Testis (tissue), 3 donors: ENCODE data around the gene FAM120A. TPM values are rescaled to one million over a fixed set of nuclear protein-coding genes. Genes with fewer than 3 reads are reported as not detected.

Experiments used
- DNase-seq: peaks from one replicate; pipeline ENCODE4 v3.0.0-alpha.2; 2019
- H3K27ac ChIP-seq, 2 donors: fragments of 200-600 bp; sonication (generic); one replicate each; pipeline ENCODE4 v1.5.1; 2019
- H3K27me3 ChIP-seq: fragments of 200-600 bp; sonication (generic); one replicate; pipeline ENCODE4 v1.5.1; 2019
- H3K36me3 ChIP-seq: fragments of 200-600 bp; sonication (generic); one replicate; pipeline ENCODE4 v1.5.1; 2017; ENCODE audit warnings: low read depth; ENCODE audit errors: missing control alignments
- H3K4me1 ChIP-seq: fragments of 200-600 bp; sonication (generic); one replicate; pipeline ENCODE4 v1.5.1; 2019
- H3K4me3 ChIP-seq, 2 donors: fragments of 200-600 bp; sonication (generic); one replicate each; pipeline ENCODE4 v1.5.1; 2017 to 2019
- H3K9me3 ChIP-seq: fragments of 200-600 bp; sonication (generic); one replicate; pipeline ENCODE4 v1.5.1; 2017
- CTCF ChIP-seq, 3 experiments: fragments of 450-650 bp in 2 of 3; fragments of 200-600 bp in 1 of 3; sonication (generic) in 1 of 3; IDR thresholded peaks; one replicate each; pipeline ENCODE4 v1.5.1; 2016 to 2019; ENCODE audit warnings: antibody characterized with exemption in 3 of 3, mild to moderate bottlenecking in 2 of 3, moderate library complexity in 1 of 3
- POLR2A ChIP-seq: fragments of 450-650 bp; IDR thresholded peaks from one replicate; pipeline ENCODE4 v1.6.1; 2017; ENCODE audit warnings: antibody characterized with exemption, mild to moderate bottlenecking, moderate library complexity
- WGBS, 2 donors: methylation state at CpG; one replicate each; pipeline ENCODE4 v1.1.5; 2018; 5-methylcytosine and 5-hydroxymethylcytosine counted together
- intact Hi-C: fragments of 100-400 bp; cut with DNase I; formaldehyde crosslinking; loops from one replicate; pipeline ENCODE4 v1.15.1; 2023; ENCODE audit warnings: low total_unique reads
- polyA plus RNA-seq: library from polyadenylated mRNA; stranded (reverse); fragments of 350-450 nt; fragmentation: Illumina TruSeq; extraction: RNeasy Lipid Tissue Mini Kit (QIAGEN cat#74804); gene quantifications from one replicate; pipeline ENCODE4 v1.2.3, GENCODE V29; 2014; ENCODE audit warnings: low read depth, low replicate concordance; ENCODE audit not compliant: insufficient read depth
- total RNA-seq, 2 donors: library from RNA; depleted of rRNA; stranded (reverse); fragments of >200 nt; gene quantifications; one replicate each; pipeline ENCODE4 v1.2.3, GENCODE V29; 2016

The FAM120A gene
- total and polyA plus RNA-seq, 3 donors from 2014 or later, result 39.3 to 81.5 (median 73.9) TPM

DNA sequence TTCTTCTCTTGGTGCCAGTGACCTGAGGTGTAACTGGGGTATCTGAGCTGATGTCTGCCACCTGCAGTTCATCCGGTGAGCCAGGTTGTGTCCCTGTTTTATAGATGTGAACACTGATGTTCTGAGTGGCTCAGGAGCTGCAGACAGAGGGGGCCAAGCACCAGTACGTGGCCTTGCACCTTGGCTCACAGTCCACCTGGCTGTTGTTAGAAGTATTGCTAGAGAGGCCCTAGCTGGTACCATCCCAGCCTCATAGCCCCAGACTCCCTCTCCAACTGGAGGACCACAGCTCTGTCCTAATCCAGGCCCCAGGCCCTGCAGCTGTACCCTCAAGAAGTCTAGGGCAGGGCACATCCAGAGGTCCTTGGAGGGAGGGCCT is 141.1 kb downstream of the FAM120A start:
- no peak for DNase-seq
- H3K9me3 ChIP-seq, result no peaks in the 10 kb centered on the region
- no peak overlapping the region for H3K27ac ChIP-seq
- intact Hi-C loops, result no loop called here
- H3K4me3 ChIP-seq, result no peak overlapping the region
- peaks cover 7% of the 10 kb centered on the region for H3K4me1 ChIP-seq
- TF ChIP-seq POLR2A, result no peak
- TF ChIP-seq CTCF (IDR thresholded peaks at IDR 0.05), result peak in 1 of 3 experiments; percentile 4
- 80 to 92% methylated on average over 1 to 2 of the region's 2 CpGs for WGBS, 2 donors
- H3K36me3 ChIP-seq, result no peaks in the 10 kb centered on the region
- no peaks in the 10 kb centered on the region for H3K27me3 ChIP-seq

GRCh38 chr9:93593144-93593658 is 141.7 kb downstream of the FAM120A start:
- H3K27ac ChIP-seq, result no peak overlapping the region
- peaks cover 7% of the 10 kb centered on the region for H3K4me1 ChIP-seq
- H3K4me3 ChIP-seq, result no peak overlapping the region
- WGBS, 2 donors, result 71 to 95% methylated on average over 2 of the region's 2 CpGs
- no peak for TF ChIP-seq CTCF (IDR thresholded peaks at IDR 0.05)
- TF ChIP-seq POLR2A, result no peak
- H3K9me3 ChIP-seq, result no peaks in the 10 kb centered on the region
- intact Hi-C loops, result no loop called here
- H3K27me3 ChIP-seq, result no peaks in the 10 kb centered on the region
- no peaks in the 10 kb centered on the region for H3K36me3 ChIP-seq
- DNase-seq, result no peak

GRCh38 chr9:93594041-93594756 is 142.7 kb downstream of the FAM120A start:
- 80 to 89% methylated on average over 3 to 9 of the region's 9 CpGs for WGBS, 2 donors

DNA sequence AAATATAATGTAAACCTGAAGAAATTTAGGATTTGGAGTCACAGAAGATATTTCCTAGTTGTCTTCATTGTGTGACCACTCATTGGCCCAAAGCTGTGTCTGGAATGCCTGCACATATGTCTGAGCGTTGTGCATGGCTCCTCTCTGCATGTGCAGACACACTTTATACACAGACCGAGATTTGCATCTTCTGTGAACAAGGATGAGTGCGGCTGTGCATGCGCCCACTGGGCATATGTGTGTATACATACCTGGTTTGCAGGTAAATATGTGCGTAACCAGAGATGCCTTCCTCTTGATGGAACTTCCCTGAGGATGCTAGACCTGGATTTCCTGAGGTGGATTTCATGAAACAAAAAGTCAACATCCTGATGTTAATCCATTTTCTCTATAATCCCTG is 144.0 kb downstream of the FAM120A start:
- Histone ChIP-seq H3K9me3 (no peaks in the 10 kb centered on the region), H3K27me3 (no peaks in the 10 kb centered on the region), H3K4me1 (no peaks in the 10 kb centered on the region), H3K27ac (no peak overlapping the region), H3K4me3 (no peak overlapping the region), H3K36me3 (no peaks in the 10 kb centered on the region)
- intact Hi-C loops, result no loop called here
- DNase-seq, result no peak
- no peak for TF ChIP-seq CTCF (IDR thresholded peaks at IDR 0.05)
- 95 to 96% methylated on average over 5 of the region's 5 CpGs for WGBS, 2 donors

More at GRCh38 chr9:93594041-93594756, 142.7 kb downstream of the FAM120A start:
- Histone ChIP-seq H3K36me3 (no peaks in the 10 kb centered on the region), H3K9me3 (no peaks in the 10 kb centered on the region), H3K27me3 (no peaks in the 10 kb centered on the region), H3K4me3 (no peak overlapping the region), H3K4me1 (peaks cover under 1% of the 10 kb centered on the region), H3K27ac (no peak overlapping the region)
- DNase-seq, result no peak
- no peak for TF ChIP-seq CTCF (IDR thresholded peaks at IDR 0.05)
- TF ChIP-seq POLR2A, result no peak
- intact Hi-C loops, result no loop called here
